Limb (tissue), 2 donors: Measurements from ENCODE around the gene ZMYND10.

ENCODE experiments used
- DNase-seq, 2 donors: peaks; one replicate each; pipeline ENCODE4 v3.0.0-alpha.2; 2016; ENCODE audit errors: extremely low spot score in 2 of 2

The ZMYND10 gene

DNA sequence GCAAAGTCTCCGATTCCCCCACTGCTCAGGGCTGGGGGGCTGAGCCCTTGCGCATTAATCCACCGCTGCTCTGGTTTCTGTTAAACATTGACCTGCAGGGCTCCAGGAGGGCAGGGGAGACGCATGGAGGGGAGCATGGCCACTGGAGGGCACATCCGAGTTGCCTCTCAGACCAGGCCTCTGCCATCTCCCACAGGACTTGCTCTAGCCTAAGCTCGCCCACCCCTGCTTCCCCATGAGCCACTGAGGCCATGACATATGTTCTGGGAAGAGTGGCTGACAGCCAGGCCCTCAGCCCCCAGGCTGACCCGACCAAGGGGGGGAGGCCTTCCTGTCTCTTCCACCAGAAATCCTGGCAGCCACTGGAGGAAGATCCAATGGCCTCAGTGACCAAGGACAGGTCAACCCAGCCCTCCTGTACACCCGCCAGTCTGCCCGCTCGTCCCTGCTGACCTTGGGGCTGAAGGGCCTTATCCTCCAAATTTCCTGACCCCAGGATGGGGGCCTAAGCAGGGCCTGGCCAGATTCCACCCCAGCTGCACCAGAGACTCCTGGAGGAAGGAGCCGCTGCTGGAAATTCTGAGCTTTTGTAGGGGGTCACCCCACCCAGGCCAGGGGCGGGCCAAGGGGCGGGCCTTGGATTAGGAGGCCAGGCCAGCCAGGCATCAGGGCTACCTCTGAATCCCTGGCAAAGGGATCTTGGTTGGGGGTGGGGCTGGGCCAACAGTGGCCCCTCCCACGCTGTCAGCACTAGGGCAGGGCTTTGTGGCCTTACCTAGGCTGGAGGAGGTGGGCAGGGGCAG, 42.3 kb downstream of the ZMYND10 start, which contains the start of gene HYAL1:
Gene HYAL1, minus strand, starts transcription at position 562 of the 803 bp plus-strand sequence. CDS start 618 bp downstream, outside the sequence.
- DNase-seq: peak in 1 of 2 donors; percentile 46

DNA sequence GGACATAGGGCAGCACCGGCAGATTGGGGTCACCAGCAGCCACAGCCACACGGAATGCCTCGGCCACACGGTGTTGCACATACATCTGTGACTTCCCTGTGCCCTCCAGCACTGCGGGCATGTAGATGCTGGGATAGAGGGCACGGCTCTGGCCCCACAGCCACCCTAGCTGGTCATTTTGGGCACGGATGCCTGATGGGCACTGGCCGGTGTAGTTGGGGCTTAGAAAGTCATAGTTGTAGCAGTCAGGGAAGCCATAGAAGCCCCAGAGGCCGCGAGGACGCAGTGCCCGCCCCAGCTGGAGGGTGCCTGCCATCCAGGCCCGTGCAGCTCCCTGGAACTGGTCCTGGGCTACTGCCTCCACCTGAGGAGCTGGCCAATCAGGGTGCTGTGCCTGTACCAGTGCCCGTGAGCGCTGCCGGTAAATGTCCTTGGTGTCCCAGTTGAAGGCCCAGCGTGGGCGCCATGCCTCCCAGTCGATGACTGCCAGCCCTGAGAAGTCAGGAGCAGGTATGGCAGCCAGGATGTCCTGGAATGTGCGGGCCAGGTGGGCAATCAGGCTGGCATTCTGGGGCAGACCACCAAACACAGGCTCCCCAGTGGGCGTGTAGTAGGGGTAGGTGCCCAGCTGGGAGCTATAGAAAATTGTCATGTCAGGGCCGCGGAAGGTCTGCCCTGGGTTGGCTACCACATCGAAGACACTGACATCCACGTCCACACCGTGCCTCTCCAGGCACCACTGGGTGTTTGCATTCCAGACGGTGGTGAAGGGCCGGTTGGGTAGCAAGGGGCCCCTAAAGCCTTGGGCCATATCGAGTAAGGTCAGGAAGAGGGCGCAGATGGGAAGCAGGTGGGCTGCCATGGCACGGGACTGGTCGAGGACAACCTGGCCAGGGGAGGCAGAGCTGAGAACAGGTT, 43.2 kb downstream of the ZMYND10 start:
- DNase-seq: peak in 1 of 2 donors; percentile 26

DNA sequence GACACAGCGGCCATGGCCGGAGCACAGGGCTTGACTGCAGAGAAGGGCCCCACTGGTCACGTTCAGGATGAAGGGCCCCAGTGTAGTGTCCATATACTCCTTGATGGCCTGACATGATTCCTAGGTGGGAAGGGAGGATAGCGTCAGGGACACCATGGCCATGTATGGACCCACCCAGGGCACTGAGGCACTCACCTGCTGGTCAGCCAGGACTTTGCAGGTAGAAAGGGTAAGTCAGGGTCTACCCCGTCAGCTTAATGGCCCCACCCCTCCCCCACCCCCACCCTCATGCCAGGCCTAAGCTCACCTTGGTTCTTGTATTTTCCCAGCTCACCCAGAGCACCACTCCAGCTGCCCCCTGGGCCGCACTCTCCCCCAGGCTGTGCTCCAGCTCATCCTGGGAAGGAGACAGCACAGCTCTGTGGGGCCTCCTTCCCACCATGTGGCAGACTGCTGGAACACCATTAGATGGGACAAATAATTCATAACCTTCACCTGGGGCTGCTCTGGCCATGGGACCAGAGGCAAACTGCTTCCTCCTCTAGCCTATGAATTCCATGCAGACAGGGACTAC, 44.8 kb downstream of the ZMYND10 start:
- DNase-seq: no peak

DNA sequence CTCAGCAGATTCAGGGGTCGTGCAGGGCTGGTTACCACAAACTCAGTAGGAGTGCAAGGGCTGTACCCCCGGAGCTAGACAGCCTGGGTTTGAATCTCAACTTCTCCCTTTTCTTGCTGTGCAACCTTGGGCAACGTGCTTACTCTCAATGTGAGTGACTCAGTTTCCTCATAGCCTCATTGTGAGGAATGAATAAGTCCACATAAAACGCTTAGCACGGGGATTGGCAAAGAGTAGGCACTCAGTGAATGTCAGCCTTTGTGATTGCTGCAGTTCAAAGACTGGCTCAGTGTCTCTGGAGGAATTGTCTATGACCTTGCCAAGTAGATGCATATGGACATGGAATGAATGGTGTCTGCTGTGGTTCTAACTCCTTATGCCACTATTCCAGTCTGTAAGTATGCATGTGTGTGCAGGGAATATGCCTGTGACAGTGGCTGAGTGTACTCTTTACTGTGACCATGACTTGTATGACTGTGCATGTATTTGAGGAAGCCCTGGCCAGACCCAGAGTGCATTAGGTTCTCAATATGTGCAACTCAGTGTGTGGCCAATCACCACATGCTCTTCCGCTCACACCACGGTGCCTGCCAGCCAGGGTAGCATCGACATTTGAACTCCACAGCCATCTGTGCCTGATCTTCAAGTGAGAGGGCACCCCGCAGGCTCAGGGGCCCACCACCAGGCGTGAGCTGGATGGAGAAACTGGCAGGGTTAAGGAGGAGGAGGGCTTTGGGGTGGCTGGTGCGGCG, 45.4 kb downstream of the ZMYND10 start:
- no peak for DNase-seq

DNA sequence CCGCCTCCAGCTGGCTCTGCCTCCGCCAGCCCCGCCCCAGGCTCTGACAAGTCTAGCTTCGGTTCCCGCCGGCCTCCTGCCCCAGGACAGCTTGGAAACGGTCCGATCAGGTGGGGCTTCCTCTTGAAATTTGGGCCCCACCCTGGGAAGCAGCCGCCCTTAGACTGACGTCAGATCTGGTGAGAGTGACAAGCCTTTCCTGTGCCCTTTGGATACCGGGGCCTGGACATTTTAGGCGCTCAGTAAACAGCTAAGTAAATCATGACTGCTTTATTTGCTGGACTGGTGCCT, 45.9 kb downstream of the ZMYND10 start:
- no peak for DNase-seq

- DNase-seq: peak; percentile 99 to 100
Measured at GRCh38 chr3:50298836-50299637, 46.5 kb downstream of the ZMYND10 start, which contains the start of the genes HYAL3 and NAA80. Gene HYAL3 (minus strand): TSS chr3:50299405. CDS start chr3:50295602, 3,803 bp downstream. Gene NAA80 (minus strand): TSS chr3:50299405. CDS start chr3:50297463, 1,942 bp downstream.

GRCh38 chr3:50297896-50298725, 47.4 kb downstream of the ZMYND10 start:
- no peak for DNase-seq

- no peak for DNase-seq
Measured at GRCh38 chr3:50297384-50297775, 48.2 kb downstream of the ZMYND10 start.

GRCh38 chr3:50296721-50297383, 48.7 kb downstream of the ZMYND10 start:
- no peak for DNase-seq

DNA sequence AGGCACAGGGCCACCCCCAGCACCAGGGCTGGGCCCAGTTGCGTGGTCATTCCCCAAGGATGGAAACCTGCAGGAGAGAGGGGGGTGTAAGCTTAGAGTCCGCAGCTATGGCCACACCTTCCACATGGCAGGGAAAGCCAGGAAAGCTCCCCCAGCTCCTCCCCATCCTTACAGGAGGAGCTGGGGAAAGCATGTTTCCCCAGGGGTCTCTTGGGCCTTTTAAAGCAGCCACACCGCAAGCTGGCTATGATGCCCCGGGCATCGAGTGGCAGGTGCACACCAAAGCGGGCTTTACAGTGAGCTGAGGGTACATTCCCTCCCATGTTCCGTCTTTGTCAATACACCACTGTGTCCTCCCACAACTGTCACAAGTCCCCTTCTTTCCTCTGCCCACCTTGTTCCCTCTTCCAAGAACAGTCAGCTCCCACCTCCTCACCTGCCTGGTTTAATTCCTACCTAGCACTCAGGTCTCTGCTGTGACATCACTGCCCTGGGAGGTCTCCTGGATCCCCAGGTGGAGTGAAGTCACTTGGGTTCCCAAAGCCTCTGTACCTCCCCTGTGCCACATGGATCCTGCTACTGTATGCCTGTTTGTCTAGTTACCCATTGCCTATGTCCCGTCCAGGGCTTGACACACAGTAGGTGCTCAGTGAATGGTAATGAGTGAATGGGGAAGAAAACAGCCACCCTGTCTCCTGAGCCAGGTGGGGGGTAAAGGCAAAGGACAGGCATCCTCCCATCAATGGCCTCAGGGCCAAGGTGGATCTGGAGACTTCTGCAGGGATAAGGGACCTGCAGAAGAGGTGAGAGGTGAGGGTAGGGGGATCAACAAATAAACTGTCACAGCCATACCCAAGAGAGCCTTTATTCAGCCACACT, 49.7 kb downstream of the ZMYND10 start:
- no peak for DNase-seq

GRCh38 chr3:50294492-50295403, 50.8 kb downstream of the ZMYND10 start:
- no peak for DNase-seq

DNA sequence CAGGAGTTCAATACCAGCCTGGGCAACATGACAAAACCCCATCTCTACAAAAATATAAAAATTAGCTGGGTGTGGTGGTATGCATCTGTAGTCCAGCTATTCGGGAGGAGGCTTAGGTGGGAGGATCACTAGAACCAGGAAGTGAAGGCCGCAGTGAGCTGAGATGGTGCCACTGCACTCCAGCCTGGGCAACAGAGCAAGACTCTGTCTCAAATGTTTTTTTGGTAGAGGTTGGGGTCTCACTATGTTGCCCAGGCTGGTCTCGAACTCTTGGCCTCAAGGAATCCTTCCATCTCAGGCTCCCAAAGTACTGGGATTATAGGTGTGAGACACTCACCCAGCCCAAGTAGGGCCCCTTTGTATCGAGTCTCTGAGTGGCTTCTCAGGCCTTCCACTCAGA, 51.4 kb downstream of the ZMYND10 start:
- DNase-seq: no peak

- DNase-seq: no peak
Measured at GRCh38 chr3:50293079-50293801, 52.3 kb downstream of the ZMYND10 start.

DNA sequence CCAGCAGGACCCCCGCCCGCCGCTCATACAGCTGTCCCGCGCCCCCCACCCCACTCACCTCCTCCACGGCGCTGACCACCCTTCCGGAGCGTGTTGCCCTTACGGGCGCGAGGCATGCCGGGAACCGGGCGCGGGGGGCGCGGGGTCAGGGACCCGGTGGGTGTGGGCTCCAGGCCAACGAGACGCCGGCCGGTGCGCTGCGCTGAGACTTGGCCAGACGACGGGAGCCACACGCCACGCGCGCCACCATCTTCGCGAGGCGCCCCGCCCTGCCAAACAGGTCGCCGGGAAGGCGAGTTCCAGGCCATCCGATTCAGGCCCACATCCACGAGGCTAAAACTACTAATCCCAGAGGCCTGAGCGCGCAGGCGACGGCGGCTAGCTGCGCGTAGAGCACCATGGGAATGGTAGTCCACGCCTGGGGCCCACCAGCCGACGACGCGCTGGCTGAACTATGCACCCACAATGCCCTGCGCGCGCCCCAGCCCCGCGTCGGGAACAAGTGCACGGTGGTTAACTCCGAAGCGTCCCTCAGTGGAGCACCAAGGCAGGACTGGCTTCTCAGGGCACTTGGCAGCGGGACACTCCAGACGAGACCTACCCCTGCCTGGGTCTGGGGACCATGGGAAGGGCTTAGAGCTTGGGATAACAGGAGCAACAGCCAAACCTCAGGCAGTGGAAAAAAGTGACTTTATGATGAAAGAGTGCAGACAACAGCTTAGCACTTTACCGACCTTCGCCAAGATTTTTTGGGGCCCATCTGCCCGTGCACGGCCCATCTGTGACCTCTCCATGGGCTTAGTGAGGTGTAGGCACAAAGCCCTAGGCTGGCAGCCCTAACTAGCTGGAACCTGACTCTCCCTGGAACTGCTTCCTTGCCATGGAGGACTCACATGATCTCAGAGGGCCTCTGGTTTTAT, 53.1 kb downstream of the ZMYND10 start, which contains the start of gene IFRD2:
Gene IFRD2, minus strand, starts transcription at position 271 of the 920 bp plus-strand sequence. Its CDS starts 155 bp downstream, at position 116.
- DNase-seq: peak; percentile 96 to 99
